Activated T-helper 2 cell treated with anti-CD3 and anti-CD28 coated beads, Interferon-gamma antibody, Interleukin-2, Interleukin-4, amounts not matched to agents 10 μg/mL and 5 μg/mL and 100 μg/mL, durations not matched to agents 14 hours and 24 hours and 36 hours (primary cell): Measurements from ENCODE around the gene SORCS1. TPM values are rescaled to one million over a fixed set of nuclear protein-coding genes. Genes with fewer than 3 reads are reported as not detected.

ENCODE experiments used
- DNase-seq: peaks from one replicate; pipeline ENCODE4 v3.0.0; 2021; ENCODE audit warnings: low spot score
- H3K27ac Mint-ChIP-seq: one replicate; pipeline ENCODE4 v1.8.0; 2021; ENCODE audit warnings: mixed read lengths
- H3K27me3 Mint-ChIP-seq: one replicate; pipeline ENCODE4 v1.8.0; 2021; ENCODE audit warnings: low read depth, mixed read lengths
- H3K36me3 Mint-ChIP-seq: one replicate; pipeline ENCODE4 v1.8.0; 2021; ENCODE audit warnings: low read depth, mixed read lengths
- H3K4me1 Mint-ChIP-seq: one replicate; pipeline ENCODE4 v1.8.0; 2021; ENCODE audit warnings: low read depth, mixed read lengths
- H3K4me3 Mint-ChIP-seq: one replicate; pipeline ENCODE4 v1.8.0; 2021; ENCODE audit warnings: low read depth, mild to moderate bottlenecking, moderate library complexity, mixed read lengths
- H3K9me3 Mint-ChIP-seq: one replicate; pipeline ENCODE4 v1.8.0; 2021; ENCODE audit warnings: mixed read lengths
- intact Hi-C: fragments of 100-400 bp; cut with micrococcal nuclease; formaldehyde crosslinking; loops from one replicate; pipeline ENCODE4 v1.15.1; 2023
- total RNA-seq: library from RNA; stranded (reverse); gene quantifications from 2 replicates; pipeline ENCODE4 v1.2.3, GENCODE V29; 2022

Gene SORCS1
- total RNA-seq, 1 donor from 2014 or later: 0.09 TPM

DNA sequence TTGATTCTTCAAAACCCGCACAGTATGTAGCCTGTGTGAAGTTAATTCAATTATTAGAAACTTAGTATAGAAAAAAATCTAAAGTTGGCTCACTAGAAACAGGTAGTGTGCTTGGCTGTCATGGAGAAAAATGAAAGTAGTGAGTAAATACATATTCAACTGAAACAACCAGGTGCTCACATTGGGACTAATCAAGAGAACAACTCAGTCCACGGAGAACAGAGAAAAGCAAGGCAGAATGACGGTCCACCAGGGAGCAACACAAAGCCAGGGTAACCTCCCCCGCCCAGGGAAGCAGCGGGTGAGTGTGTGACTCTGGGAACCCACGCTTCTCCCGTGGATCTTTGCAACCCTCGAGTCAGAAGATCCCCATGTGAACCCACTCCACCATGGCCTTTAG lies 300.5 kb downstream of the SORCS1 start:
- Mint-ChIP-seq H3K4me1 (no peaks in the 10 kb centered on the region), H3K4me3 (no peak overlapping the region), H3K27me3 (no peaks in the 10 kb centered on the region), H3K36me3 (no peaks in the 10 kb centered on the region), H3K27ac (no peak overlapping the region), H3K9me3 (peaks cover 39% of the 10 kb centered on the region)
- no peak for DNase-seq
- intact Hi-C loops: no loop called here

- no peak for DNase-seq
- no peak overlapping the region for H3K4me3 Mint-ChIP-seq
- H3K9me3 Mint-ChIP-seq: peaks cover 36% of the 10 kb centered on the region
- intact Hi-C loops: no loop called here
- H3K27ac Mint-ChIP-seq: no peak overlapping the region
- no peaks in the 10 kb centered on the region for H3K4me1 Mint-ChIP-seq
- no peaks in the 10 kb centered on the region for H3K27me3 Mint-ChIP-seq
- no peaks in the 10 kb centered on the region for H3K36me3 Mint-ChIP-seq
Measured at GRCh38 chr10:106863549-106863948, 301.0 kb downstream of the SORCS1 start.

DNA sequence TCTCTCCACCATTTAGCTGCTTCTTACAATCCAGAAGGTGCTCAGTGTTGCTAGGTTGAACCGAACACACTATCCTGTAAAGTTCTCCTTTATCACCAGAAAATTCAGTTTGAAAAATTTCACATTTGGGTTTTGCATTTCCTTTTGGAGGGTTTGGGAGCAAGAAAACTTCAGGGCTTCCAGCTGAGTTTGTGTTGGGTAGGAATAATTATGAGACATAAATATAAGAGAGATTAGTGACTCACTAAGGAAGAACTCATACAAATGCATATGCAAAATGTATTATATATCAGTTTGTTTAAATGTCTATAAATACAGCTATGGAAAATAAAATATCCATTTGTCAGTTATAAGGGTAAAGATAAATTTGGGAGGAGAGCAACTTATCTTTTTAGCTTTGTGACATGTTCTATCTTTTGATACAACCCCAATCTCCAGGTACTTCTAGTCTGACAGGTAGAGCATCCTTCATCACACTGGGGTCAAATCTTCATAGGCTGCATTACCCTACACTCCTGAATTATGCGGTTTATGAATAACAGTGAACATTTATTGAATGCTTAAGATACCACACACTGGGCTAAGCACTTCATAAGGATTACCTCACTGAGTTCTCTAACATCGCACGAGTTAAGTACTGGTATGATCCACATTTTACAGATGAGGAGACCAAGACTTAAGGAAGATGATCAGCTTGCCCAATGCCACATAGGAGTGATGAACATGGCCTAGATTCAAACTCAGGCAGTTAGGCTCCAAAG lies 304.4 kb downstream of the SORCS1 start:
- intact Hi-C loops: no loop called here
- Mint-ChIP-seq H3K4me3 (no peak overlapping the region), H3K4me1 (no peaks in the 10 kb centered on the region), H3K9me3 (peaks cover 19% of the 10 kb centered on the region), H3K27me3 (no peaks in the 10 kb centered on the region), H3K36me3 (no peaks in the 10 kb centered on the region), H3K27ac (no peak overlapping the region)
- DNase-seq: no peak

GRCh38 chr10:106857728-106858127 lies 306.8 kb downstream of the SORCS1 start:
- no peaks in the 10 kb centered on the region for H3K4me1 Mint-ChIP-seq
- H3K4me3 Mint-ChIP-seq: no peak overlapping the region
- no peaks in the 10 kb centered on the region for H3K27me3 Mint-ChIP-seq
- H3K27ac Mint-ChIP-seq: no peak overlapping the region
- intact Hi-C loops: no loop called here
- H3K9me3 Mint-ChIP-seq: peaks cover 23% of the 10 kb centered on the region
- no peaks in the 10 kb centered on the region for H3K36me3 Mint-ChIP-seq
- no peak for DNase-seq

- intact Hi-C loops: no loop called here
- Mint-ChIP-seq H3K4me1 (no peaks in the 10 kb centered on the region), H3K4me3 (no peak overlapping the region), H3K36me3 (no peaks in the 10 kb centered on the region), H3K9me3 (peaks cover 23% of the 10 kb centered on the region), H3K27me3 (no peaks in the 10 kb centered on the region), H3K27ac (no peak overlapping the region)
- DNase-seq: no peak
Measured at GRCh38 chr10:106857213-106857612, 307.3 kb downstream of the SORCS1 start.

- H3K36me3 Mint-ChIP-seq: no peaks in the 10 kb centered on the region
- no peak for DNase-seq
- H3K27ac Mint-ChIP-seq: no peak overlapping the region
- intact Hi-C loops: no loop called here
- H3K9me3 Mint-ChIP-seq: peaks cover 3% of the 10 kb centered on the region
- H3K4me3 Mint-ChIP-seq: no peak overlapping the region
- H3K4me1 Mint-ChIP-seq: peaks cover 12% of the 10 kb centered on the region
- H3K27me3 Mint-ChIP-seq: no peaks in the 10 kb centered on the region
Measured at GRCh38 chr10:106836933-106837663, 327.4 kb downstream of the SORCS1 start.

DNA sequence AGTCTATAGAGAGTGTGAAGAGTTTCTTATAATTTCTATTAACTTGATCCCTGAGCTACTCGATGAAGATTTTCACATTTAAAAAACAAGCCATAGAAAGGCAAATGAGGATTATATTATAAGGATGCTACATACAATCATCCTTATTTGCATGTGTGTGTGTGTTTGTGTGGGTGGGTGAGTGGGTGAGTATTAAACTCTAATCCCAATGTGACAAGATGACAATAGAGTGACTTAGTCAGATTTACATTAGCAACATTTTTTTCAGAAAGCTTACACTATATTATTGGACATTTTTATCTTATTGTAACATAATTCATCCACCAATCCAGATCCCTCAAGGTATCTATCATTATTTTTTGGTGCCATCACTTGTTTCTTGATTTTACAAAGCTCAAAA lies 331.7 kb downstream of the SORCS1 start:
- Mint-ChIP-seq H3K4me1 (peaks cover 12% of the 10 kb centered on the region), H3K27me3 (no peaks in the 10 kb centered on the region), H3K4me3 (no peak overlapping the region), H3K36me3 (no peaks in the 10 kb centered on the region), H3K9me3 (no peaks in the 10 kb centered on the region), H3K27ac (no peak overlapping the region)
- DNase-seq: no peak
- intact Hi-C loops: no loop called here

DNA sequence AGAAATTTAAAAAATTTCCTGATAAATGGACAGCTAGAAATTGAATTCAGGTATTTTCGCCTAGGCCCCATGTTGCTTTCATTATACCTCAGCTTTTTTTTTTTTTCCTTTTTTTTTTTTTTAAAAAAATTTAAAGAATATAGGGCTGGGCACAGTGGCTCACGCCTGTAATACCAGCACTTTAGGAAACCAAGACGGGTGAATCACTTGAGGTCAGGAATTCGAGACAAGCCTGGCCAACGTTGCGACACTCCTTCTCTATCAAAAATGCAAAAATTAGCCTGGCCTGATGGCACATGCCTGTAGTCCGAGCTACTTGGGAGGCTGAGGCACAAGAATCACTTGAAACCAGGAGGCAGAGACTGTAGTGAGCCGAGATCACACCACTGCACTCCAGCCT lies 334.0 kb downstream of the SORCS1 start:
- Mint-ChIP-seq H3K4me1 (no peaks in the 10 kb centered on the region), H3K27me3 (no peaks in the 10 kb centered on the region), H3K9me3 (no peaks in the 10 kb centered on the region), H3K27ac (no peak overlapping the region), H3K4me3 (no peak overlapping the region), H3K36me3 (no peaks in the 10 kb centered on the region)
- intact Hi-C loops: no loop called here
- no peak for DNase-seq

- H3K9me3 Mint-ChIP-seq: no peaks in the 10 kb centered on the region
- H3K27ac Mint-ChIP-seq: no peak overlapping the region
- H3K27me3 Mint-ChIP-seq: no peaks in the 10 kb centered on the region
- DNase-seq: no peak
- no peak overlapping the region for H3K4me3 Mint-ChIP-seq
- intact Hi-C loops: no loop called here
- H3K36me3 Mint-ChIP-seq: no peaks in the 10 kb centered on the region
- H3K4me1 Mint-ChIP-seq: no peaks in the 10 kb centered on the region
Measured at GRCh38 chr10:106830006-106830405, 334.5 kb downstream of the SORCS1 start.

DNA sequence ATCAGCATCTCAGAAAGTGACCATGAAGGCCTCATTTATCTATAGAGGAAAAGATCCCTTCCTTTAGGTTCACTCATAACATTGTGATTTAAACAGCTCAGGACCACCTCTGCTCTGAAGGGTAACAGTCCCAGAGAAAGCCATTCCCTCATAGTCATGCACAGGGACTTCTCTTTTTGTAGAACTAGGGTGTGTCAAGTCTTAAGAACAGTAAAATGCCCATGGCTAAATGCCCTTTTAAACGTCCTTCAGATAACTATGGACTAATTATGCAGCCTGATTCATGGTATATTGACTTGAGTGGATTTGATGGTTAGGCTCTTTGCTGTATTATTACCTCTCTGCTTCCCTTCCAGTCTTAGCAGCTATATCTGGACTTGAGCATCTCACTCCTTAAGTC lies 337.8 kb downstream of the SORCS1 start:
- no peak overlapping the region for H3K27ac Mint-ChIP-seq
- H3K36me3 Mint-ChIP-seq: no peaks in the 10 kb centered on the region
- H3K9me3 Mint-ChIP-seq: no peaks in the 10 kb centered on the region
- no peak overlapping the region for H3K4me3 Mint-ChIP-seq
- intact Hi-C loops: no loop called here
- H3K27me3 Mint-ChIP-seq: no peaks in the 10 kb centered on the region
- DNase-seq: no peak
- no peaks in the 10 kb centered on the region for H3K4me1 Mint-ChIP-seq

GRCh38 chr10:106825576-106826364 lies 338.7 kb downstream of the SORCS1 start:
- H3K9me3 Mint-ChIP-seq: no peaks in the 10 kb centered on the region
- no peak overlapping the region for H3K4me3 Mint-ChIP-seq
- intact Hi-C loops: no loop called here
- no peak overlapping the region for H3K27ac Mint-ChIP-seq
- no peaks in the 10 kb centered on the region for H3K36me3 Mint-ChIP-seq
- DNase-seq: no peak
- no peaks in the 10 kb centered on the region for H3K27me3 Mint-ChIP-seq
- no peaks in the 10 kb centered on the region for H3K4me1 Mint-ChIP-seq

- Mint-ChIP-seq H3K9me3 (peaks cover 4% of the 10 kb centered on the region), H3K4me3 (no peak overlapping the region), H3K27me3 (no peaks in the 10 kb centered on the region), H3K27ac (no peak overlapping the region), H3K36me3 (no peaks in the 10 kb centered on the region), H3K4me1 (peaks cover 10% of the 10 kb centered on the region)
- DNase-seq: no peak
- intact Hi-C loops: no loop called here
Measured at GRCh38 chr10:106820579-106820978, 343.9 kb downstream of the SORCS1 start.

DNA sequence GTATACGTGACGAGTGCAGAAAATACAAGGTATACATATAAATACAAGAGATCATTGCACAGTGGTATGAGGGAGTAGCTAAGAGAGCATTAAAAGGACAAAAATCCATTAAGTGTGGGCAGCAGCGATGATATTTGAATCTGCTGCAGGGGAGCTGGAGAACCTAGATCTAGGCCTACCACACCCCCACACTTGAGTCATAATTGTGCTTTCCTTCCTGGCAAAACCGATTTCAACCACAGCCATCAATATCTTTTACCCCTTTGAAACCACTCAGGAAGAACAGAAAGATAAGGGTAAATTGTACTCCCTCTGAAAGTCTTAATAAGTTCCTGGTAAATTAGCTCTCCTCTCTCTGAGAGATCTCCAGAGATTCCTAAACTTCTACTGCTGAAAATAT lies 345.0 kb downstream of the SORCS1 start:
- intact Hi-C loops: no loop called here
- H3K36me3 Mint-ChIP-seq: no peaks in the 10 kb centered on the region
- H3K27me3 Mint-ChIP-seq: no peaks in the 10 kb centered on the region
- no peak for DNase-seq
- no peak overlapping the region for H3K27ac Mint-ChIP-seq
- H3K4me3 Mint-ChIP-seq: no peak overlapping the region
- peaks cover 10% of the 10 kb centered on the region for H3K4me1 Mint-ChIP-seq
- peaks cover 4% of the 10 kb centered on the region for H3K9me3 Mint-ChIP-seq
